Measurements from ENCODE around the gene SLC35F6. TPM values are rescaled to one million over a fixed set of nuclear protein-coding genes. Genes with fewer than 3 reads are reported as not detected.
"Not testable (repeated sequence)": the region's sequence is repeated elsewhere in the genome, so short reads cannot be mapped to it uniquely, and the experiment has no call there.

SLC35F6 gene
- total RNA-seq, 1 donor: 30.3 TPM

DNA sequence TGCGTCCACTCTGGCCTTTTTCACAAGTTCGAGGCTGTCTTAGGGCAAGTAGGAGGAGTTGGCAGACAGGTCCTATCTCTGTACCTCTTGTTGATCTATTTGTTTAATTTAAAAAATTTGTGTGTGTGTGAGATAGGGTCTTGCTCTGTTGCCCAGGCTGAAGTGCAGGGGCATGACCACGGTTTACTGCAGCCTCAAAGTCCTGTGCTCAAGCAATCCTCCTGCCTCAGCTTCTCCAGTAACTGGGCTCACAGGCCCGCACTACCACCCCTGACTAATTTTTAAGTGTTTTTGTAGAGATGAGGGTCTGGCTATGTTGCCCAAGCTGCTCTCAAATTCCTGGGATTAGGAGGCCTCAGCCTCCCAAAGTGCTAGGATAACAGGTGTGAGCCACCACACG, 4.2 kb upstream of the SLC35F6 start:
- H3K4me3 ChIP-seq (ENCODE audit: low read length): no peak overlapping the region
- H3K4me1 ChIP-seq (ENCODE audit: insufficient read depth, low read length): peaks cover 9% of the 10 kb centered on the region
- no peaks in the 10 kb centered on the region for H3K9me3 ChIP-seq (ENCODE audit: low read depth, low read length)
- no peaks in the 10 kb centered on the region for H3K27me3 ChIP-seq (ENCODE audit: insufficient read depth, low read length)

DNA sequence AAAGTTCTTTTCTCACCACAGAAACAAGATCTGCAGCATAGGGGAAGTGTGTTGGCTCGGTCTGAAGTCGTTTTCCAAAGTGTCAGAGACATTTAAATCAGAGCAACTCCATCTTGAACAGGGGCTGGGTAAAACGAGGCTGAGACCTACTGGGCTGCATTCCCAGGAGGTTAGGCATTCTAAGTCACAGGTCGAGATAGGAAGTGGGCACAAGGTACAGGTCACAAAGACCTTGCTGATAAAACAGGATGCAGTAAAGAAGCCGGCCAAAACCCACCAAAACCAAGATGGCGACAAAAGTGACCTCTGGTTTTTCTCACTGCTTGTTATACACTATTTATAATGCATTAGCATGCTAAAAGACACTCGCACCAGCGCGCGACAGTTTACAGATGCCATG, 3.1 kb upstream of the SLC35F6 start:
- H3K9me3 ChIP-seq (ENCODE audit: low read depth, low read length); H3K4me3 ChIP-seq (ENCODE audit: low read length); H3K27me3 ChIP-seq (ENCODE audit: insufficient read depth, low read length): not testable (repeated sequence)
- peaks cover 20% of the 10 kb centered on the region for H3K4me1 ChIP-seq (ENCODE audit: insufficient read depth, low read length)

DNA sequence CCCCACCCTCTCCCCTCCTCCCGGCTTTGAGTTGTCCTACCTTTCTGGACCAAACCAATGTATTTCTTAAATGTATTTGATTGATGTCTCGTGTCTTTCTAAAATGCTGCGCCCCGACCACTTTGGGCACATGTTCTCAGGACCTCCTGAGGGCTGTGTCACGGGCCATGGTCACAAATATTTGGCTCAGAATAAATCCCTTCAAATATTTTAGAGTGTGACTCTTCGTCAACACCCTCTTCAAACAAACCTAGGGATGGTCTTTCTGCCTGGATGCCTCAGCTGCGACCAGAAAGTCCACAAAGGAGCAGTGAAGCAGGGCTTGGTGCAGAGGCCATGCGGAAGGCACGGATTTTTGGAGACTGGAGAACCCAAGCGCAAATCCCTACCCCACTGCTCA, 1.1 kb upstream of the SLC35F6 start:
- H3K4me3 ChIP-seq (ENCODE audit: low read length): no peak overlapping the region
- H3K4me1 ChIP-seq (ENCODE audit: insufficient read depth, low read length): peaks cover 39% of the 10 kb centered on the region

DNA sequence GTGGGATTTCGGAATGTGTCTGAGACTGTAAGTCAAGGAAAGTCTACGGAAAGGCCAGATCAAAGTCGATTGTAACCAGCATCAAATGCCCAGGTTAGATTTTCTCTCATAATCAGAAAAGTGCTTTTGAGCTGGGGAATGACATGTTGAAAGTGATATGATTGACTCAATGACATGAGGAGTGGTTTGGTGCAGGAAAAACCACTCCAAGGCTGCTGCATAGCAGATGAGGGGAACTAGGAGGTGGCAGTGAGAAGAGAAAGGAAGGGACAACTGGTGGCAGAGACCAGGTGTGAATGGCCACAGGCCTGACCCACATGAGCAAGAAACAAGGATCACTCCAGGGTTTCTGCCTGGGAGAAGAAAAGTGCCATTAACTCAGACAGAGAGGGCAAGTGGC, 822 bp downstream of the SLC35F6 start:
- peak overlapping the region; percentile 95 for H3K4me3 ChIP-seq (ENCODE audit: low read length)
- H3K9me3 ChIP-seq (ENCODE audit: low read depth, low read length): no peaks in the 10 kb centered on the region
- no peaks in the 10 kb centered on the region for H3K27me3 ChIP-seq (ENCODE audit: insufficient read depth, low read length)
- peaks cover 58% of the 10 kb centered on the region for H3K4me1 ChIP-seq (ENCODE audit: insufficient read depth, low read length)

More for the DNA sequence above, 1.1 kb upstream of the SLC35F6 start:
- Histone ChIP-seq H3K9me3 (ENCODE audit: low read depth, low read length) (no peaks in the 10 kb centered on the region), H3K27me3 (ENCODE audit: insufficient read depth, low read length) (no peaks in the 10 kb centered on the region)

DNA sequence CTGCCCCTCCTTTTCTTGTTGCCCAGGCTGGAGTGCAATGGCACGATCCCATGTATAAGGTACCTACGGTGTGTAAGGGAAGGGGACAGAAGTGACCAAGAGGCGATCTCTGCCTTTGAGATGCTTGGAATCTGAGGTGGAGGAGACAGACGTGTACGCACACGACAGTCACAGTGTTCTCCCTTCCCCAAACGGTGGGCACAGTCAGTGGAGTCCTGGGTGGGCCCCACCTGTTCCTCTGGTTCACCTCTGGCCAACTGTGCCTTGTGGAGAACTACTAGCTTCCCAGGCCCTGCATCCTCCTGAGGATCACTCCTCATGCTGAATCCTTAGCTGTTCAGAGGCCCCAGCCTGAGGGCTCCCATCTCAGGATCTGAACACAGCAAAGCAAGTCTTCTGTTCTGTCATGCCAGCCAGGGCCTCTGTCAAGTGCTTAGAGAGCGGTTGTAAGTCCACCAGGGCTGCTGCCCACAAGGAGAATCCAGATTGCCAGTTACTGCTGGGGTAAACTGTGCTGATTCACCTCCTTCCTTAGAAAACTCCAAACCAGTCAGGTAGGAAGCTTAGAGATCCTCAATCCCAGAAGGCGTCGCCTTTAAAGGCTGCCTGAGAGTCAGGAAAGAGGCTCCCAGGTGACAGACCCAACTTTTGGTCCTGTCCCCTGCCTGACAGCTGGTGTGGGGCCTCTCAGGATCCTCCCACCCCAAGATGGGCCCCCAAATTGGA, 1.6 kb downstream of the SLC35F6 start:
- no peaks in the 10 kb centered on the region for H3K27me3 ChIP-seq (ENCODE audit: insufficient read depth, low read length)
- peaks cover 62% of the 10 kb centered on the region for H3K4me1 ChIP-seq (ENCODE audit: insufficient read depth, low read length)
- no peak overlapping the region for H3K4me3 ChIP-seq (ENCODE audit: low read length)
- H3K9me3 ChIP-seq (ENCODE audit: low read depth, low read length): no peaks in the 10 kb centered on the region

DNA sequence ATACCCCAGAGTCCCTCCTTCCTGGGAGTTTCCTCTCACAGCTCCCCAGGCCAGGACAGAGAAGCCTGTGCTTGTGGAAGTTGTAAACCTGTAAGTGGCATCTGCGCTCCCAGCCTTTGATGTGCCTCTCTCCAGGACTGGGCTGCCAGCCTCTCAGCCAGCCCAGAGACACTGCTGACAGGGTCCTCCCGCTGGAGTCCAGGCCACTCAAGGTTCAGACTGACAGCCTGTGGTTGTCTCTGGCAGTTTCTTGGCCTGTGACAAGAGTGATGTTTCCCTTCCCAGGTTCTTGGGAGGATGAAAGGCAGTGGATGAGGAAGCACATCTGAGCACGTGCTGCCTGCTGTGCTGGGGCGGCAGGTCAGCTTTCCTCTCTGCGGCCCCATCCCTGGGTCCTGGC, 3.0 kb downstream of the SLC35F6 start:
- Histone ChIP-seq H3K4me1 (ENCODE audit: insufficient read depth, low read length) (peaks cover 70% of the 10 kb centered on the region), H3K4me3 (ENCODE audit: low read length) (no peak overlapping the region), H3K27me3 (ENCODE audit: insufficient read depth, low read length) (no peaks in the 10 kb centered on the region), H3K9me3 (ENCODE audit: low read depth, low read length) (no peaks in the 10 kb centered on the region)

DNA sequence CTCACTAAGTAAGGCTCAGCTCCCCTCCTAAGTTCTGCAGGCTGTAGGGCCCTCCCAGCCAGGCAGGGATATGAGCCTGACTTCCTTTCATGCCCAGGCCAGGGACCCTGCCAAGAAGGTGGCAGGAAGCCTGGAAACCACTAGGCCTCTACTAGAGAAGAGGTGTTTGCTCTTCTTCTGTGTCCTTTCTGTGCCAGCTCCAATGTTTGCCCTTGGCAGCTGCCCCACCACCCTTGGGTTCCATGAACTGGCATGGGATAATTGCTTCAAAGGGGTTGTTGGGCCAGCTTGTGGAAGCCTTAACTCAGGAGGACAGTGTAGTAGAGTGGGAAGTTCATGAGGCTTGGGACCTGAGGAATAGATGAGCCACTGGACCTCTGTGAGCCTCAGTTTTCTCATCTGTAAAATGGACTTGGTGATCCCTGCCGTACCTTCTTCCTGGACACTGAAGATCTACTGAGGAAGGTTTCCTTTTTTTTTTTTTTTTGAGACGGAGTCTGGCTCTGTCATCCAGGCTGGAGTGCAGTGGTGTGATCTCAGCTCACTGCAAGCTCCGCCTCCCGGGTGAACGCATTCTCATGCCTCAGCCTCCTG, 3.9 kb downstream of the SLC35F6 start:
- Histone ChIP-seq H3K4me1 (ENCODE audit: insufficient read depth, low read length) (peaks cover 79% of the 10 kb centered on the region), H3K27me3 (ENCODE audit: insufficient read depth, low read length) (no peaks in the 10 kb centered on the region), H3K9me3 (ENCODE audit: low read depth, low read length) (no peaks in the 10 kb centered on the region), H3K4me3 (ENCODE audit: low read length) (no peak overlapping the region)

DNA sequence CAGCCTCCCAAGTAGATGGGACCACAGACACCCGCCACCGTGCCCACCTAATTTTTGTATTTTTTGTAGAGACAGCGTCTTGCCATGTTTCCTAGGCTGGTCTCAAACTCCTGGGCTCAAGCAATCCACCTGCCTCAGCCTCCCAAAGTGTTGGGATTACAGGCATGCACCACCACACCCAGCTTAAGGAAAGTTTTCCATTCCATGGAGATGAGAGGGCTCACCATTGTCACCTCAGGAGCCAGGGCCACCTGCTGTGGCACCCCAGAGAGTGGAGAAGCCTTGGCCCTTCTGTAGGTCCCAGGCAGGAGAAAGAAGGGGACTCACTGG, 4.6 kb downstream of the SLC35F6 start:
- Histone ChIP-seq H3K9me3 (ENCODE audit: low read depth, low read length) (no peaks in the 10 kb centered on the region), H3K4me1 (ENCODE audit: insufficient read depth, low read length) (peaks cover 78% of the 10 kb centered on the region), H3K4me3 (ENCODE audit: low read length) (no peak overlapping the region), H3K27me3 (ENCODE audit: insufficient read depth, low read length) (no peaks in the 10 kb centered on the region)

DNA sequence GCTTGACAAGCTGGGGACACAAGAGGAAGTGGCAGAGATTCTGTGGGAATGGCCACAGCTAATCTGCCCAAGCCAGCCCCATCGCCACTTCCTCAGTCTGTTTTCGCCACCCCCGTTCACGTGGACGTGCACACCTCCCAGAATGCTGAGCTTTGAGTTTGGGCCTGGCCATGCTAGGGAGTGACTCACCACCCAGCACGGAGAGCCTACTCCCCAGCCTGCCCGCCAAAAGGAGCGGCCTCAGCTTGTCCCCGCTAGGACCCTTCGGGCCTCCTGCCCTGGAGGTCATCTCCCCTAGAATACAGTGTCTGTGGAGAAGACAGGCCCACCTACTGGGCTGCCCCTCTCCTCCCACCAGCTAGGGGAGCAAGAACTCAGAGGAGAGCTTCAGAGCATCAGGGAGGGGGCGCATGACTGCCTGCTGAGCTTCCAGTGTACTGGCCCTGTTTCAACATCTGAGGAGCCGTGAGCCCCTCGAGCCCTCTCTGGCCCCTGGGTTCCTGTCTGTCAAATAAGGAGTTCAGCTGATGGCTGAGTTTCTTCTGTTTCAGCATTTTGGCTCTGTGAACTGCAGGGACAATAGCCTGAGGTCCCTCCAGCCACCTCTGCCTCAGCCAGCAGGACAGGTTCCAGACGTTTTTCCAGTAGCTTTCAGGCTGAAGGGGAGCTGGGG, 5.1 kb downstream of the SLC35F6 start:
- H3K4me1 ChIP-seq (ENCODE audit: insufficient read depth, low read length): peaks cover 77% of the 10 kb centered on the region
- no peaks in the 10 kb centered on the region for H3K9me3 ChIP-seq (ENCODE audit: low read depth, low read length)
- no peaks in the 10 kb centered on the region for H3K27me3 ChIP-seq (ENCODE audit: insufficient read depth, low read length)
- H3K4me3 ChIP-seq (ENCODE audit: low read length): no peak overlapping the region

DNA sequence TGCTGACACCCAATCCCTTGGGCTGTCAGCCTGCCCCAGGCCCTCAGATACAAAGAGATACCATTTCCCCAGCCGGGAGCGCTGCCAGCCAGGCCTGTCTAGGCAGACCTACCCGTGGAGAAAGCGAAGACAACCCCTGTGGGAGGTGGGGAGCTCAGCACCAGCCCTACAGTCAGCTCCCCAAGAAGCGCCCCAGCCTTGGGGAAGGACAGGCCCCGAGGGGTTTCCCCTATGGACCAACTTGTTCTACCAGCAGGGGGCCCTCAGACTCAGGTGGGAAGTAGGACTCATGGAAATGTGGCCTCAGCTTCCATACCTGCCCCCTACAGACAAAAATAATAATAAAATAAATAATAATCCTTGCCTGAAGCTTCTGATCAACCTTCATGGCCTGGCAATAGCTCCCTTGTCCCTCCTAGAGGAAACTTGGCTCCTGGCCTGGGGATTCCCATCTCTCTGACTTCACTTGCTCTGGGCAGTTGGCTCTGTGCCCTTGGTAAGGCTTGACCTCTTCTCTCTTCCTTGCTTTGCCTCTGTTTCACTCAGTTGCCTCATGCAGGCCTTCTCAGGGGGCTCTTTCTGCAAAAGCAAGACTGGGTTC, 7.0 kb downstream of the SLC35F6 start:
- Histone ChIP-seq H3K4me1 (ENCODE audit: insufficient read depth, low read length) (peaks cover 61% of the 10 kb centered on the region), H3K9me3 (ENCODE audit: low read depth, low read length) (no peaks in the 10 kb centered on the region), H3K27me3 (ENCODE audit: insufficient read depth, low read length) (no peaks in the 10 kb centered on the region), H3K4me3 (ENCODE audit: low read length) (no peak overlapping the region)

DNA sequence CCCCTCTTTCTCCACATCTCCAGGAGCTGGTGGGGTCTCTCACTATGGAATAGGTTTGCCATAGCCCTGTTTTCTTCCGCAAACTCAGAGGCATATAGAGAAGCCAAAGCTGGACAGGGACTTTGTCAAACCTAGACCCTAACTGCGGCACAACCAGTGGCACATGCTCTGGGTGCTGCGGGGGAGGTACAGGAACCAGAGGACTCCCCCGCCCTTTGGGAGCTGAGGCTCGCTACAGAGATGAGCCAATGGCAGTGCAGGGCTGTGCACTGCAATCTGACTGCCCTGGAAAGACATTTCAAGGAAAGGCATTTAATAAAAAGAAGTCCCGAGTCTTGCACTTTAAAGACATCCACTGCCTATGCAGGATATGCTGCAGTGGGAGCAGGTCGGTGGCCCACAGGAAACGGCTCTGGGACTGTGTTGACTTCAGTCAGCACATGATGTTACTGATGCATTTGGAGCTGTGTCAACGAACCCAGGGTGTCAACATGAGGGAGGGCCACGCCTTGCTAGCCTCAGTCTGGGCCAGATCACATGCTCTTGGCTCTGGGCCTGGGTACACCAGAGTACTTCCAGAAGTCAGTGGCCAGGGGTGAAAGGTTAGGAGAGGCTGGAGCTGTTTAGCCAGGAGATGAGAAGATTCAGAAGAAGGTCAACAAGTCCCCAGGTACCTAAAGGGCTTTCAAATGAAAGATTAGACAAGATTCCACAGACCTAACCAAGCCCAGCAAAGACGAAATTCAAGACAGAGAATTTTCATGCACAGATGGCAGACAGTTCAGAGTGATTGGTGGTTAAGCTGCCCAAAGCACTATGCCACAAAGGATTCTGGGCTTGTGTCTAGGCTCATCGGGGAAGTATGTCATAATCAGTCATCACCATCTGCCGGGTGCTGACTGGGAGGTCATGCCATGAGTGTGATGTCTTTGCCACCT, 8.2 kb downstream of the SLC35F6 start:
- H3K9me3 ChIP-seq (ENCODE audit: low read depth, low read length): no peaks in the 10 kb centered on the region
- peaks cover 50% of the 10 kb centered on the region for H3K4me1 ChIP-seq (ENCODE audit: insufficient read depth, low read length)
- H3K27me3 ChIP-seq (ENCODE audit: insufficient read depth, low read length): no peaks in the 10 kb centered on the region
- no peak overlapping the region for H3K4me3 ChIP-seq (ENCODE audit: low read length)

DNA sequence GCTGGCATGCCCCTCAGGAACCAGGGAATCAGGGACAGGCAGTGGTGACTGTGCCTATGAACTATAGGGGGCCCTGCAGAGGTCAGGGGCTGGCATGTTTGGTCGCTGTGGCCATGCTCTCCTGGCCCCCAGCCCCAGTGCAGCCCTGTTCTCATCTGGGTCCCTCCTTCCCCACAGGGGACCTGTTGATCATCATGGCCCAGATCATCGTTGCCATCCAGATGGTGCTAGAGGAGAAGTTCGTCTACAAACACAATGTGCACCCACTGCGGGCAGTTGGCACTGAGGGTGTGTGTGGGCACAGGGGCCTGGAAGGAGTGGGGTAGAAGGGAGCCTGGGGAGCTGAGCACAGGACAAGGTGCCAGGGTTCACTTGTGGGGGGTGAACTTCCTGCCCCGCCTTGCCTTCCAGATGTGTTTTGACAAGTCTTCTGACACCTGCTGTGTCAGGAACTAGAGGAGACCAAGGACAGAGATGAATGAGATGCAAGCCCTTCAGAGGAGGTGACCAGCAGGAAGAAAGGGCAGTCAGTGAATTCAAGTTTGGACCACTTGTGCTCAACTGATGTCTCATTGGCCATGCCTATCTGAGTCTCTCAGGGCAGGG, 12.2 kb downstream of the SLC35F6 start:
- no peaks in the 10 kb centered on the region for H3K9me3 ChIP-seq (ENCODE audit: low read depth, low read length)
- H3K4me1 ChIP-seq (ENCODE audit: insufficient read depth, low read length): peaks cover 21% of the 10 kb centered on the region
- H3K4me3 ChIP-seq (ENCODE audit: low read length): no peak overlapping the region
- H3K27me3 ChIP-seq (ENCODE audit: insufficient read depth, low read length): no peaks in the 10 kb centered on the region

DNA sequence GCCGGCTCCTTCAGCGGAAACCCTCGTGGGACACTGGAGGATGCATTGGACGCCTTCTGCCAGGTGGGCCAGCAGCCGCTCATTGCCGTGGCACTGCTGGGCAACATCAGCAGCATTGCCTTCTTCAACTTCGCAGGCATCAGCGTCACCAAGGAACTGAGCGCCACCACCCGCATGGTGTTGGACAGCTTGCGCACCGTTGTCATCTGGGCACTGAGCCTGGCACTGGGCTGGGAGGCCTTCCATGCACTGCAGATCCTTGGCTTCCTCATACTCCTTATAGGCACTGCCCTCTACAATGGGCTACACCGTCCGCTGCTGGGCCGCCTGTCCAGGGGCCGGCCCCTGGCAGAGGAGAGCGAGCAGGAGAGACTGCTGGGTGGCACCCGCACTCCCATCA, 14.0 kb downstream of the SLC35F6 start:
- H3K4me1 ChIP-seq (ENCODE audit: insufficient read depth, low read length): peaks cover 3% of the 10 kb centered on the region
- no peaks in the 10 kb centered on the region for H3K9me3 ChIP-seq (ENCODE audit: low read depth, low read length)

DNA sequence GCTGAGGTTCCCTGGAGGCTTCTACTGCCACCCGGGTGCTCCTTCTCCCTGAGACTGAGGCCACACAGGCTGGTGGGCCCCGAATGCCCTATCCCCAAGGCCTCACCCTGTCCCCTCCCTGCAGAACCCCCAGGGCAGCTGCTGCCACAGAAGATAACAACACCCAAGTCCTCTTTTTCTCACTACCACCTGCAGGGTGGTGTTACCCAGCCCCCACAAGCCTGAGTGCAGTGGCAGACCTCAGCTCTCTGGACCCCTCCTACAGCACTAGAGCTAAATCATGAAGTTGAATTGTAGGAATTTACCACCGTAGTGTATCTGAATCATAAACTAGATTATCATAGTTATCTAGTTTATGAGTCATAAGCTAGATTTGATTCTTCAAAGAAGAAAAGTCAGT, 14.4 kb downstream of the SLC35F6 start:
- no peaks in the 10 kb centered on the region for H3K4me1 ChIP-seq (ENCODE audit: insufficient read depth, low read length)
- H3K27me3 ChIP-seq (ENCODE audit: insufficient read depth, low read length): no peaks in the 10 kb centered on the region
- H3K4me3 ChIP-seq (ENCODE audit: low read length): no peak overlapping the region
- H3K9me3 ChIP-seq (ENCODE audit: low read depth, low read length): no peaks in the 10 kb centered on the region

More for the DNA sequence above, 14.0 kb downstream of the SLC35F6 start:
- Histone ChIP-seq H3K4me3 (ENCODE audit: low read length) (no peak overlapping the region), H3K27me3 (ENCODE audit: insufficient read depth, low read length) (no peaks in the 10 kb centered on the region)
